Measurements from ENCODE around the gene TMEM45A.
A peak's percentile ranks its signal among the peaks of the same experiment; 100 is the strongest.
"Not testable (repeated sequence)": the region's sequence is repeated elsewhere in the genome, so short reads cannot be mapped to it uniquely, and the experiment has no call there.

TMEM45A gene, protein sequence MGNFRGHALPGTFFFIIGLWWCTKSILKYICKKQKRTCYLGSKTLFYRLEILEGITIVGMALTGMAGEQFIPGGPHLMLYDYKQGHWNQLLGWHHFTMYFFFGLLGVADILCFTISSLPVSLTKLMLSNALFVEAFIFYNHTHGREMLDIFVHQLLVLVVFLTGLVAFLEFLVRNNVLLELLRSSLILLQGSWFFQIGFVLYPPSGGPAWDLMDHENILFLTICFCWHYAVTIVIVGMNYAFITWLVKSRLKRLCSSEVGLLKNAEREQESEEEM

DNA sequence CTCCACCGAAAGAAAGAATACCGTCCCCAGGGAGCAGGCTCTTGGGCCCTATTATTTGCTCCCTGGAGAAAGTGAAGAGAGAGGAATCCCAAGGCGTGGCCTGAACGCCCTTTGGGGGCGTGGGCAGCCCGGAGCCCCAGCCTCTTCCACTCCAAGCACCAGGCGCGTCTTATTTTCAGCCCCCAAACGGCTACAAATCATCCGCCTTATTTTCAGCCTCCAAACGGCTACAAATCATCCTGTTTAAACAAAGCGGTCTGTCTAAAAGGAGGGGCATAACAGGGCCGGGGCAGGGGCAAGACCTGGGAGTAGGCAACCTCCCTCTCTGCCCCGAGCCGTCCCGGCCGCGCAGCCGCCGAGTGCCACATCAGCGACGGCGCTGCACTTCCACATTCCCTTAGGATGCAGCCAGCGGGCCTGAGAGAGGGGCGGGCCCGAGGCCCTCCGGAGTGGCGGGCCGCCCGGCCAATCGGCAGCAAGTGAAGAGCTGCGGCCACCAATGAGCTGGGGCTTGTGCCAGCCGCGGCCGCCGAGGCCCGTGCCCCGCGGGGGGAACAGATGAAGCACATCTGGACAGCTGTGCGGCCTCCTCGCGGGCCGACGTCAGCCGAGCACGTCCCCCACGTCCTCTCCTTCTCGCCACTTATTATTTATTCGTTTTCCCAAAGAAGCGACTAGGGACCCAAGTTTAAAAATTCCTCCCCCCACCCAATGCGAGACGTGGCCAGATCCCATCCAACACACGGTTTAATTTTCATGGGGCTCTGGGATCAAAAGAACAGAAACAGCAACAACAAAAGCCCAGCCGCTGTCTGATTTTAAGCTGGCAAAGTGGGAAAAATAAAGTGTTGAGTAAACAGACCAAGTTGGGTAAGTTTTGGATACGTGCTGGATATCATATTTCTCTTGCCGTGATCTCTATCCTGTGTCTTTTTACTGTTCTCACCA is at the start of gene TMEM45A:
TSS of gene TMEM45A (plus strand) at position 561 of the 948 bp plus-strand sequence. CDS start 62,593 bp downstream, outside the sequence.
- peak; percentile 98 for DNase-seq (ENCODE audit: low spot score)

DNA sequence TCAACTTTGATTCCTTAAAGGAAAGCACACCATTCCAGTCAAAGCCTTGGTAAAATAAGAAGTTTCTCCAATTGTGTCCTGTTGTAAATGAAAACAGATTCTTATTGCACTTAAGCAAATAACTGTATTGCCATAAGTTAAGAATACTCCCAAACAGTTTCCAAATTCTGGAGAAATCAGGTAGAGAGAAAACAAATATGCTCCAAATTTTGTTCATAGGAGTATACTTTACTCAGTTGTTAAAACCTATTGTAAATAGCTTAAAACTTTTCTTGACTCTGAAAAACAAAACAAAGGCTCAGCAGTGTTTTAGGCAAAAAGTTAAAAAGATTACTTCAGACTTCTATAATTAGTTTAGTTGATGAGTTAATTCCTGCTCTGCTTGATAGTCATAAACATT is 48.7 kb upstream of the TMEM45A start:
- DNase-seq (ENCODE audit: low spot score): no peak

DNA sequence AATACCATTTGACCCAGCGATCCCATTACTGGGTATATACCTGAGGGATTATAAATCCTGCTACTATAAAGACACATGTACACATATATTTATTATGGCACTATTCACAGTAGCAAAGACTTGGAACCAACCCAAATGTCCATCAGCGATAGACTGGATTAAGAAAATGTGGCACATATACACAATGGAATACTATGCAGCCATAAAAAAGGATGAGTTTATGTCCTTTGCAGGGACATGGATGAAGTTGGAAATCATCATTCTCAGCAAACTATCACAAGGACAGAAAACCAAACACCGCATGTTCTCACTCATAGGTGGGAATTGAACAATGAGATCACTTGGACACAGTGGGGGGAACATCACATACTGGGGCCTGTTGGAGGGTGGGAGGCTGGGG is 45.4 kb upstream of the TMEM45A start:
- not testable (repeated sequence) for DNase-seq (ENCODE audit: low spot score)

DNA sequence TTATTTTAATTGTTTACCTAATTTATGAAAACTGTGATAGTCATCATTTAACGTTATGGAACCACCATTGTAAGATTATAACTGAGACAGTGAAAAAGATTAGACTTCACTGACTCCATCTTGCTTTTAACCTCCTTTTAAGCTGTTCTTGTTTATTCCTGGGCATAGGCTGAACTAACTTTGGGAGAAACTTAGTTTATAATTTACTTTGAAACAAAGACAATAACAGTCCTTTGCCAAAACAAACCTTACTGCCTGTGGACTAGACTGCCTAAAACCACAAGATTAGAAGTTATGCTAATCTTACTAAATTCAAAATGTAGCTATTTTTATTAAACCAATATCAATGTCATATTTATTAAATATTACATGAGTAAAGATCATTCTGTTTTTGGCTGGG is 44.3 kb upstream of the TMEM45A start:
- no peak for DNase-seq (ENCODE audit: low spot score)

DNA sequence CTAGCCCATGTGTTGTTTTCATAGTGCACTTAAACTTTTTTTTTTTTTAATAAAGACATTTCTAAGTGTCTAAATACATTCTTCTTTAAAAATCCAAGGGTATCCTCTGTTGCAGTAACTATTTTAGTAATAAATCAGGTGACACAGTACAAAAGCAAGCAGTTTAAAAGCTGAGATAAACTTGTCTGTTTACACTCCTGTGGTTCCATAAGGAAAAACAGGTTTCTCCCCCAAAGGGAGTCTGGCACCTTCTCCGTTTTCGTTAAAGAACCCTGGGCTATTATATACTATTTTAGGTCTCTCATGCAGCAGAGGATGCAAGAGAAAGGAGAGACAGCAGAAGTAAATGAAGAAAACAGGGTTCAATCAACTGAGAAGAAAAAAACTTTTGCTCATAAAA is 43.2 kb upstream of the TMEM45A start:
- no peak for DNase-seq (ENCODE audit: low spot score)

DNA sequence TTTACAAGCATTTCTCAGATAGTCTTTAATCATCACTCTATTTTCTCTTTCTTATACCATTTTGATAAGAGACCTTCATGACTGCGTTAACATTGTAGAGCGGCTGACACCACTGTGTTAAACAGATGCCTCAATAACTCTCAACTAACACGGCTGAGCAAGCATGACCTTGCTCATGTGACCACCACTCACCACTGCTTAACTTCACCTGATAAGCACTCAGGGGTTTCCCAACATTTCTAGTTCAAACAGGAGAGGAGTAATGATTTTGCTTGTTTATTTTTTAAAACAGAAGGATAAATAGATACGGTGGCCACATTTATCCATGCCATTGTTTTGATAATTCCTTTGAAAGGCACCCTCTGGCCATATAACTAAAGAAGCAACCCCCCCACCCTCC is 37.7 kb upstream of the TMEM45A start:
- no peak for DNase-seq (ENCODE audit: low spot score)

DNA sequence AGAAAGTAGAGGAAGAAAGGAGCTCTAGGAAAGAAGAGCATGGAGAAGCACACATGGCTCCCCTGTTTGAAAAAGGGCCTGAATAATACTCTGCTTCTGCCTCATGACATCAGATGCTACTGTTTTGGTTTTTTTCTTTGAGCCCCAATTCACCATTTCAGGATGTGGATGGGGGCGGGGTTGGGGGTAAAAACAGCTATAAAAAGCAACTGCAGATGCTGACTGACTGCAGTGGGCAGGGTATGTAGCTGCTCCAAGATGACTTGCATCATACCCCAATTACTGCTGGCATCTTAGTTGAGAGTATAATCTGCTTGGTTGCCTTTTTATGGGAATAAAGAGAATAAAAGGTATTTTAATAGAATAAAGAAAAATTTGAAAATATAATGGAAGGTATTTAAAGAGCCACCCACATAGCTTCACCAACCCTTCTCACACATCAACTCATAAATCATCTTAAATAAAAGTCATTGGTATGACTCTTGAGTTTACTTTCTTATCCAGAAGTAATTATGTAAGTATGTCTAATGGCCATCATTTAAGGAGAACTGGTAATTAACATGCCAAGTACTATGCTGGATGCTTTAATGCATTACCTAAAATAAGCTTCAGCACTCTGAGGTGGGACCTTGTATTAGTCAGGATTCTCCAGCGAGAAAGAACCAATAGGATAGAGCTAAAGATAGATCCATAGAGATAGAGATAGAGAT is 36.4 kb upstream of the TMEM45A start:
- no peak for DNase-seq (ENCODE audit: low spot score)

DNA sequence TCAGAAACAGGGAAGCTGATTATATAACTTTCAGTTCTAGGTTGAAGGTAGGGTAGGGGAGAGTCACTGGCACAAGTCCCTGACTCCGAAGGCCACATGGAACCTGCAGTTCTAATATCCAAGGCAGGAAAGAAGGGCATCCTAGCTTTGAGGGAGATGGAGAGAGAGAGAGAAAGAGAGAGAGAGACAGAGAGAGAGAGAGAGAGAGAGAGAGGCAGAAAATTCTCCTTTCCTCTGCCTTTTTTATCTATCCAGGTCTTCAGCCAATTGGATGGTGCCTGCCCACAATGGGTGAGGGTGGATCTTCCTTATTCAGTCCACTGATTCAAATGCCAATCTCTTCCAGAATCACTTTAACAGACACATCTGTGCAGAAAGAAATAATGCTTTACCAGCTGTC is 35.7 kb upstream of the TMEM45A start:
- no peak for DNase-seq (ENCODE audit: low spot score)

DNA sequence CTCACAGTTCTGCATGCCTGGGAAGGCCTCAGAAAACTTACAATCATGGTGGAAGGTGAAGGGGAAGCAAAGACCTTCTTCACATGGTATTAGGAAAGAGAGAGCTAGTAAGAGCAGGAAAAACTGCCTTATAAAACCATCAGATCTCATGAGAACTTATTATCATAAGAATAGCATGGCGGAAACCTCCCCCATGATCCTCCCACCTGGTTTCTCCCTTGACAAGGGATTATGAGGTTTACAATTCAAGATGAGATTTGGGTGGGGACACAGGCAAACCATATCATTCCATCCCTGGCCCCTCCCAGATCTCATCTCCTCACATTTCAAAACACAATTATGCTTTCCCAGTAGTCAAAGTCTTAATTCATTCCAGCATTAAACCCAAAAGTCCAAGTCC is 34.6 kb upstream of the TMEM45A start:
- no peak for DNase-seq (ENCODE audit: low spot score)

DNA sequence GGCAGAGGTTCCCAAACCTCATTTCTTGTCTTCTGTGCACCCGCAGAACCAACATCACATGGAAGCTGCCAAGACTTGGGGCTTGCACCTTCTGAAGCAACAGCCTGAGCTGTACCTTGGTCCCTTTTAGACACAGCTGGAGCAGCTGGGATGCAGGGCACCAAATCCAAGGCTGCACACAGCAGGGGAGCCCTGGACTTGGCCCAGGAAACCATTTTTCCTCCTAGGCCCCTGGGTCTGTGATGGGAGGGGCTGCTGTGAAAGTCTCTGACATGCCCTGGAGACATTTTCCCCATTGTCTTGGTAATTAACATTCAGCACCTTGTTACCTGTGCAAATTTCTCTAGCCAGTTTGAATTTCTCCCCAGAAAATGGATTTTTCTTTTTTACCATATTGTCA is 33.6 kb upstream of the TMEM45A start:
- DNase-seq (ENCODE audit: low spot score): no peak

DNA sequence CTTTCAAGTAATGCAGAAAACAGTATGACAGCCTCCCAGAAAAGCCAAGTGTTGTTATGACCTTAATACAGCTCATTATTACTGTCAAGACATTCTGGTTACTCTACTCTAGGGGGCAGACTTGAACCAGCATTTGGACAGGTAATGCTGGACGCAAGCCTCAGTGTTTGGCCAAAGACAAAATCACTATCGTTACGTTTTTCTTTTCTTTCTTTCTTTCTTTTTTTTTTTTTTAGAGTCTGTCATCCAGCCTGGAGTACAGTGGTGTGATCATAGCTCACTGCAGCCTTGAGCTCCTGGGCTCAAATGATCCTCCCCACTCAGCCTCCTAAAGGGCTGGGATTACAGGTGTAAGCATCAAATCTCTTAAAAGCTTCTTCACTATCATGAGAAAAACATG is 29.4 kb upstream of the TMEM45A start:
- DNase-seq (ENCODE audit: low spot score): peak; percentile 57

DNA sequence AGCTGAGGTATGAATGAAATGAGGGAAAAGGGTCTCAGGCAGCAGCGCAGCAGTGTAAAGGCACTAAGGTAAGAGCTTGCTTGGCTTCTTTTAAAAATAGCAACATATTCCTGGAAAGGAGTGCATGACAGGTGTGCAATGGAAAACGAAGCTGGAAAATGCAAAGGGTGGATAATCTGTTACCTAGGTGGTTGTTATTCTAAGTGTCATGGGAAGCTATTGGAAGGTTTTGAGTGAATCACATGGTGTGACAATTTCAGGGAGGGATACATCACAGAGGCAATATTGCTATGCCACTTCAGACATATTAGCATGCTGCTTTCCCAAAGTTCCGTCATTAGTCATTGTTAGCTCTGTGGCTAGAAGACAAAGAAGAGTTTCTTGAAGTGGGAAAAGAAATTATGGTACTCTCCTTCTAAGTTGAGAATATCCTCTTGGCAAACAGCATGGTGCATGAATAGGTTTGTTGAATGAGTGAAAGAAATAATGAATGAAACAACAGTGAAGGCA is 28.7 kb upstream of the TMEM45A start:
- DNase-seq (ENCODE audit: low spot score): no peak

DNA sequence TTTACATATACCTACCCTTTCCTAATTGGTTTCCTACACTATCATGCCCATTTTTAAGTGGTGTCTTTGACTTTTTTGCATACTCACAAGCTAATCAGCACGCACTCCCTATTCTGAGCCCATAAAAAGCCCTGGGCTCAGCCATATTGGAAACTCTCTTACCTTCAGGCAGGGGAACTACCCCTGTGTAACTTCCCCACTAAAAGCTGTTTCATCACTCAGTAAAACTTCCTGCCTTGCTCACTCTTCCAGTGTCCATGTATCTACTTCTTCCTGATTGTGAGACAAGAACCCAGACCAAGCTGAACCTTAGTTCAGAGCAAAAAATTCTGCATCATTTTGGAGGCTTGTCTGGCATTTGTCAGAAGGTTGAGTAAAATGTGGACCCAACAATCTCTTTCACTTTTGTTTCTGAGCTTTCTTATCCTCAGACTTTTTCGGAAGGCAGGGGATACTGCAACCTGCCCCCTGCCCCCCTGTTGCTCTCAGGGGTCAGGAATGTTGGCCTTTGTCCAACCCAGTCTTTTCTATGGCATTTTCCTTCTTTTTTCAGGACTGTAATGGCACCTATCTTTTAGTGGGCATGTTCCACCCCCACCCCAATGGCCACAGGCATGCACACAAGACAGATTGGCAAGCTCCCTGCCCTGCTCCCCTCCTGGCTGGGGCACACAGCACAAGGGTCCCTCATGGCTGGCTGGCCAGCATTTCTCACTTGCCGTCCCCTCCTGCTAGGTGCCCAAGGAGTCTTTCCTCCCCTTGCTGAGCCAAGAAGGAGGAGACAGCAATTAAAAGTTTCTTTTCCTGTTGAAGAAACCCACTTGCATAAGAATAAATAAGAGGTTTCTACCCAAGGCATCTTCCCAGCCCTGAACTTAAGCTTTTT is 26.3 kb upstream of the TMEM45A start:
- DNase-seq (ENCODE audit: low spot score): no peak

DNA sequence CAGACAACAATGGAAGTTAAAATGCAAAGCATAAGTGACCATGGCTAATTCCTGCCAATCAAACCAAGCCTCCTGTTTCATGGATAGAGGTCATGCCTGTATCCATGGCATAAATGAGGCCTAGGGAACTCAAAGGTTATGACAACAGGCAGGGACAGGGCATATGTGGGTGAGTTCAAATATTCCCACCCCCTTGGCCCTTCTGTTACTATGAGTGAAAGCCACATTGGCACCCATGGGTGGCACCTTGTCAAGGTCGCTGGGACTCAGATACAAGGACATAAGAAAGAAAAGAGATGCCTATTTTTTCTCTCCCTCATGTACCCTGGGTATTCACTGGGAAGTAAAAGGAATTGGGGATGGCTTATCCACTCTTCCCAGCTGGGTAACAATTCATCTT is 25.3 kb upstream of the TMEM45A start:
- no peak for DNase-seq (ENCODE audit: low spot score)

DNA sequence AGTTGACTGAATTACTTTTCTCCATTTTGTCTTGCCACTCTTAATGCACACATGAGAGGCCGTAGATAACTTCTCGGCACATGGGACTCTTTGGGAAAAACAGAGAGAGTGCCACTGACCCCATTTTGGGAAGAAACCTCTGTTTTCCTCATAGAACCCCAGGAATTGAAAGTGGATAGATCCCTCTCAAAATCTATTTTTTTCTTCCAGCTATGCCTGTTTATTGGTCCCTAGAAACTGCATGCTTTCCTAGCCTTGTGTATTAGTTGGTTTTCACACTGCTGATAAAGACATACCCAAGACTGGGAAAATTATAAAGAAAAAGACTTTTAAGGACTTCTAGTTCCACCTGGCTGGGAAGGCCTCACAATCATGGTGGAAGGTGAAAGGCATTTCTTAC is 23.7 kb upstream of the TMEM45A start:
- DNase-seq (ENCODE audit: low spot score): no peak

DNA sequence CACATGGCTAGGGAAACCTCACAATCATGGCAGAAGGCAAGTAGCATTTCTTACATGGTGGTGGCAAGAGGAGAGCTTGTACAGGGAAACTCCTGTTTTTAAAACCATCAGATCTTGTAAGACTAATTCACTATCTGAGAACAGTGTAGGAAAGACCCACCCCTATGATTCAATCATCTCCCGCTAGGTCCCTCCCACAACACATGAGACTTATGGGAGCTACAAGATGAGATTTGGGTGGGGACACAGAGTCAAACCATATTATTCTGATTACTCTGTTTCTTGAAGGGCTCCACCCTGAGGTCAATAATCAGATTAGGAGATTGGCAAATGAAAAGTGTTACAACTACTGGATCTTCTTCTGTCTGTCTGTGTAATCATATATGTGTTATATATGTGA is 21.5 kb upstream of the TMEM45A start:
- no peak for DNase-seq (ENCODE audit: low spot score)

DNA sequence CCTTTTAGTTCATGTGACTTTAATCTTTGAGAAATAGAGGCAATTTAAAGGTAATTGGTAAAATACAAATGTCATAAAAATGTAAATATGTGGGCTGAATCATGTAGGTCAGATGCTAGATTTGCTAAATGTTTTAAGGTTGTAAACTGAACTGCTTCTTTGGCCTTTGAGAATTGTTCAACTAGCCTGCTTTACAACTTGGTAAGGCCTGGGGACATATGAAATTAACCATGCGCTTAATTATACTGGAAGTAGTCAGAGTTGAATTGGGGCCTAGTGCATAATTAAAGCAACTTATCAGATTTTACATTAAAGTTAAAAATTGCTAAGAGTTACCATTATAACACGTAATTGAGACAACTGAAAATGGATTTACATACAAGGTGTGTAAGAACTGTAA is 21.0 kb upstream of the TMEM45A start:
- no peak for DNase-seq (ENCODE audit: low spot score)

DNA sequence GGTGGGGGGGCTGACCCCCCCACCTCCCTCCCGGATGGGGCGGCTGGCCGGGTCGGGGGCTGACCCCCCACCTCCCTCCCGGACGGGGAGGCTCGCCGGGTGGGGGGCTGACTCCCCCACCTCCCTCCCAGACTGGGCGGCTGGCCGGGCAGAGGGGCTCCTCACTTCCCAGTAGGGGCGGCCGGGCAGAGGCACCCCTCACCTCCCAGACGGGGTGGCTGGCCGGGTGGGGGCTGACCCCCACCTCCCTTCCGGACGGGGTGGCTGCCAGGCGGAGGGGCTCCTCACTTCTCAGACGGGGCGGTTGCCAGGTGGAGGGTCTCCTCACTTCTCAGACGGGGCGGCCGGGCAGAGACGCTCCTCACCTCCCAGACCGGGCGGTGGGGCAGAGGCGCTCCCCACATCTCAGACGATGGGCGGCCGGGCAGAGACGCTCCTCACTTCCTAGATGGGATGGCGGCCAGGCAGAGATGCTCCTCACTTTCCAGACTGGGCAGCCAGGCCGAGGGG is 14.5 kb upstream of the TMEM45A start:
- not testable (repeated sequence) for DNase-seq (ENCODE audit: low spot score)

DNA sequence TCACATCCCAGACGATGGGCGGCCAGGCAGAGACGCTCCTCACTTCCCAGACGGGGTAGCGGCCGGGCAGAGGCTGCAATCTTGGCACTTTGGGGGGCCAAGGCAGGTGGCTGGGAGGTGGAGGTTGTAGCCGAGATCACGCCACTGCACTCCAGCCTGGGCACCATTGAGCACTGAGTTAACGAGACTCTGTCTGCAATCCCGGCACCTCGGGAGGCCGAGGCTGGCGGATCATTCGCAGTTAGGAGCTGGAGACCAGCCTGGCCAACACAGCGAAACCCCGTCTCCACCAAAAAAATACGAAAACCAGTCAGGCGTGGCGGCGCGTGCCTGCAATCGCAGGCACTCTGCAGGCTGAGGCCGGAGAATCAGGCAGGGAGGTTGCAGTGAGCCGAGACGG is 13.9 kb upstream of the TMEM45A start:
- DNase-seq (ENCODE audit: low spot score): not testable (repeated sequence)

DNA sequence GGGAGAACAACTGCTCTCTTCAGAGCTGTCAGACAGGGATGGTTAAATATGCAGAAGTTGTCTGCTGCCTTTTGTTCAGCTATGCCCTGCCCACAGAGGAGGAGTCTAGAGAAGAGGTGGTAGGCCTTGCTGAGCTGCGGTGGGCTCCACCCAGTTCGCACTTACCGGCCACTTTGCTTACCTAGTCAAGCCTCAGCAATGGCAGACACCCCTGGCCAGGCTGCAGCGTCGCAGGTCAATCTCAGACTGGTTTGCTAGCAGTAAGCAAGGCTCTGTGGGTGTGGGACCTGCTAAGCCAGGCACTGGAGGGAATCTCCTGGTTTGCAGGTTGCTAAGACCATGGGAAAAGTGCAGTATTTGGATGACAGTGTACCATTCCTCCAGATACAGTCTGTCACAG is 12.3 kb upstream of the TMEM45A start:
- no peak for DNase-seq (ENCODE audit: low spot score)

DNA sequence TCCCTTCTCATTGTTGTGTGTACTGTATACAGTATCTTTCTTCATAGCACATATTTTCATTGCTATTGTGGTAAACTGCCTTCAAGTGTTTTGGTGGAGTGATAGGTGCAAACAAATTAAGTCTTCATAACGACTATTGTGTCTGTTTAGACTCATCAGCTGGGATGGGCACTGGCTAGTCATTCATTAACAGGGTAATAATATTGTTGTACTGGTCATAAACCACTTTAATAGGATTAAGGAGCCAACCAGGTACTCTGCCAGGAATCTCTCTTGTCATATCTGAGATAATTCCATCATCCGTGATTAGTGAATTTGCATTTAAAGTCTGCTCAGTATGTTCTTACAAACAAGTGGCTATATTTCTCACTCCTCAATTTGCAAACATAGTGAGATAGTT is 10.2 kb upstream of the TMEM45A start:
- no peak for DNase-seq (ENCODE audit: low spot score)

All from hepatic stellate cell (primary cell).